WI38 (cell line): Measurements from ENCODE around the gene ZNF438.
"Not testable (repeated sequence)": the region's sequence is repeated elsewhere in the genome, so short reads cannot be mapped to it uniquely, and the experiment has no call there.

ENCODE experiments used
- H3K4me3 ChIP-seq: 2 replicates; pipeline ENCODE4 v1.5.1; 2011; ENCODE audit warnings: low read depth, mild to moderate bottlenecking, control low read depth, low read length
- TF ChIP-seq, protein P1 (sequence below): IDR thresholded peaks from 2 replicates; pipeline ENCODE4 v1.5.1; 2012; ENCODE audit warnings: low read depth, mild to moderate bottlenecking, control low read depth, low read length

Gene ZNF438

GRCh38 chr10:30963992-30964930 is 67.4 kb downstream of the ZNF438 start:
- H3K4me3 ChIP-seq, result no peak overlapping the region

GRCh38 chr10:30962522-30962921 is 69.1 kb downstream of the ZNF438 start:
- H3K4me3 ChIP-seq, result no peak overlapping the region
- TF ChIP-seq, protein P1, sequence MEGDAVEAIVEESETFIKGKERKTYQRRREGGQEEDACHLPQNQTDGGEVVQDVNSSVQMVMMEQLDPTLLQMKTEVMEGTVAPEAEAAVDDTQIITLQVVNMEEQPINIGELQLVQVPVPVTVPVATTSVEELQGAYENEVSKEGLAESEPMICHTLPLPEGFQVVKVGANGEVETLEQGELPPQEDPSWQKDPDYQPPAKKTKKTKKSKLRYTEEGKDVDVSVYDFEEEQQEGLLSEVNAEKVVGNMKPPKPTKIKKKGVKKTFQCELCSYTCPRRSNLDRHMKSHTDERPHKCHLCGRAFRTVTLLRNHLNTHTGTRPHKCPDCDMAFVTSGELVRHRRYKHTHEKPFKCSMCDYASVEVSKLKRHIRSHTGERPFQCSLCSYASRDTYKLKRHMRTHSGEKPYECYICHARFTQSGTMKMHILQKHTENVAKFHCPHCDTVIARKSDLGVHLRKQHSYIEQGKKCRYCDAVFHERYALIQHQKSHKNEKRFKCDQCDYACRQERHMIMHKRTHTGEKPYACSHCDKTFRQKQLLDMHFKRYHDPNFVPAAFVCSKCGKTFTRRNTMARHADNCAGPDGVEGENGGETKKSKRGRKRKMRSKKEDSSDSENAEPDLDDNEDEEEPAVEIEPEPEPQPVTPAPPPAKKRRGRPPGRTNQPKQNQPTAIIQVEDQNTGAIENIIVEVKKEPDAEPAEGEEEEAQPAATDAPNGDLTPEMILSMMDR, result no peak

More at GRCh38 chr10:30963992-30964930, 67.4 kb downstream of the ZNF438 start:
- TF ChIP-seq, protein P1, result no peak

GRCh38 chr10:30959836-30960210 is 71.8 kb downstream of the ZNF438 start:
- H3K4me3 ChIP-seq, result no peak overlapping the region

GRCh38 chr10:30949218-30949617 is 82.4 kb downstream of the ZNF438 start:
- H3K4me3 ChIP-seq, result not testable (repeated sequence)

More at GRCh38 chr10:30959836-30960210, 71.8 kb downstream of the ZNF438 start:
- TF ChIP-seq, protein P1, result no peak

- H3K4me3 ChIP-seq, result no peak overlapping the region
- TF ChIP-seq, protein P1, result no peak
These were observed 87.7 kb downstream of the ZNF438 start for GRCh38 chr10:30944005-30944404.

DNA sequence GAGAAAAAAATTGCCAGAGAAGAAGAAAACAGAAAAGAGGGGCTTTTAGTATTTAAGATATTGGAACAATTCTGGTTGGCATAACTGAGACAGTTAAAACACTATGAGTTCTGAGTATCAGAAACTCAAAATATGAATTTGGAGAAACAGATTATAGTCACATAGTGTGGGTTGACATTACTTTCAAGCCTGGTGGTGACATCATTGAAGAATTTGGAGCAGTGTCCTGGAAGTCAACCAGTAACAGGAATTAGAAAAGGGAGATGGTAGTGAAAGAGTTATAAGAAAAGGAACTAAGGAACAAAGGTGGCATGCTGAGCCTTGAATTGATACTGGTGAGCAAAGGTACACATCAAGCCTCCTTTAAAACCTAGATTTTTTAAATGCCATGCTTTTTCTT is 88.2 kb downstream of the ZNF438 start:
- TF ChIP-seq, protein P1, result no peak
- H3K4me3 ChIP-seq, result no peak overlapping the region

- no peak overlapping the region for H3K4me3 ChIP-seq
- TF ChIP-seq, protein P1, result no peak
These were observed 91.4 kb downstream of the ZNF438 start for GRCh38 chr10:30940256-30940655.
